Panc1 (cell line): Measurements from ENCODE around the gene TRDMT1. TPM values are rescaled to one million over a fixed set of nuclear protein-coding genes. Genes with fewer than 3 reads are reported as not detected.

Experiments
- ATAC-seq: fragments of 200-7000 bp; cut with Tn5 transposase; 2 replicates; pipeline ENCODE4 v1.9.1; 2020; ENCODE audit warnings: mild to moderate bottlenecking, moderate library complexity
- BruUV-seq: library from RNA; stranded (reverse); fragments of 400-500 nt; replicated peaks from 2 replicates; lab custom pipeline; 2021; lab: Mats Ljungman, UMichigan
- CTCF ChIA-PET: fragments of 300-600 bp; sonication (Branson Sonifier 250); formaldehyde crosslinking; loops from one replicate; lab custom pipeline; 2022; ENCODE audit warnings: antibody characterized with exemption; lab: Charles Lee
- POLR2A ChIA-PET: fragments of 300-600 bp; sonication (Branson Sonifier 250); formaldehyde crosslinking; loops from one replicate; lab custom pipeline; 2022; ENCODE audit warnings: antibody characterized with exemption; lab: Charles Lee
- DNase-seq: peaks from one replicate; pipeline ENCODE4 v3.0.0-alpha.2; 2010; ENCODE audit warnings: low read depth, low spot score
- H3K27ac ChIP-seq: 2 replicates; pipeline ENCODE4 v1.5.1; 2011; ENCODE audit warnings: mild to moderate bottlenecking, low read length, inconsistent platforms
- H3K27me3 ChIP-seq: fragments of 200-500 bp; sonication (Bioruptor generic); 2 replicates; pipeline ENCODE4 v1.6.0; 2014; ENCODE audit warnings: low read length, inconsistent platforms; ENCODE audit not compliant: control insufficient read depth, insufficient read depth
- H3K36me3 ChIP-seq: fragments of 200-500 bp; sonication (Bioruptor generic); 2 replicates; pipeline ENCODE4 v1.5.1; 2014; ENCODE audit warnings: inconsistent platforms, mild to moderate bottlenecking, low read length, moderate library complexity; ENCODE audit not compliant: control insufficient read depth, insufficient read depth
- H3K4me1 ChIP-seq: 2 replicates; pipeline ENCODE4 v1.5.1; 2011; ENCODE audit warnings: inconsistent platforms, mild to moderate bottlenecking, low read length, moderate library complexity; ENCODE audit not compliant: control insufficient read depth, insufficient read depth
- H3K4me3 ChIP-seq, 2 experiments: 2 replicates each; pipeline ENCODE4 v1.5.1; 2011 to 2012; ENCODE audit warnings: low read depth in 2 of 2, low read length in 2 of 2, mild to moderate bottlenecking in 2 of 2, inconsistent platforms in 1 of 2, moderate library complexity in 1 of 2
- H3K9me3 ChIP-seq: fragments of 200-500 bp; sonication (Bioruptor generic); 2 replicates; pipeline ENCODE4 v1.5.1; 2014; ENCODE audit warnings: low read depth, mild to moderate bottlenecking, inconsistent platforms, low read length, moderate library complexity; ENCODE audit not compliant: control insufficient read depth, insufficient read depth
- POLR2AphosphoS5 ChIP-seq: IDR thresholded peaks from 2 replicates; pipeline ENCODE4 v1.6.1; 2012; ENCODE audit warnings: mild to moderate bottlenecking, low read depth, low read length, moderate library complexity
- SIN3A ChIP-seq: IDR thresholded peaks from 2 replicates; pipeline ENCODE4 v1.6.1; 2012; ENCODE audit warnings: low read depth, mild to moderate bottlenecking, low read length, moderate library complexity, borderline replicate concordance; ENCODE audit not compliant: insufficient read depth
- TCF7L2 ChIP-seq: IDR thresholded peaks from 2 replicates; pipeline ENCODE4 v1.6.1; 2011; ENCODE audit warnings: mild to moderate bottlenecking, low read depth, low read length, inconsistent platforms
- in situ Hi-C: cut with HindIII; loops from 2 replicates; pipeline ENCODE4 v1.10.0; 2016; ENCODE audit warnings: low sequenced_read_pairs, low pct_unique_long_range_greater_than_20kb
- intact Hi-C: fragments of 100-400 bp; cut with micrococcal nuclease; formaldehyde crosslinking; loops from one replicate; pipeline ENCODE4 v1.10.0; 2022; ENCODE audit not compliant: unreplicated experiment
- total RNA-seq: library from RNA; stranded (reverse); gene quantifications from one replicate; pipeline ENCODE4 v1.2.1, GENCODE V29; 2021; ENCODE audit not compliant: unreplicated experiment
- TF ChIP-seq, protein P1 (sequence below): fragments of 450-650 bp; IDR thresholded peaks from 2 replicates; pipeline ENCODE4 v1.5.1; 2017; ENCODE audit warnings: mild to moderate bottlenecking
- TF ChIP-seq, protein P2 (sequence below), 2 experiments: IDR thresholded peaks; 2 replicates each; pipeline ENCODE4 v1.6.1; 2011 to 2012; ENCODE audit warnings: low read depth in 2 of 2, control low read depth in 1 of 2, low read length in 1 of 2, mild to moderate bottlenecking in 1 of 2, moderate library complexity in 1 of 2; ENCODE audit not compliant: insufficient read depth in 1 of 2

TRDMT1 gene
- total RNA-seq, 1 experiment from 2014 or later: 7.6 TPM

DNA sequence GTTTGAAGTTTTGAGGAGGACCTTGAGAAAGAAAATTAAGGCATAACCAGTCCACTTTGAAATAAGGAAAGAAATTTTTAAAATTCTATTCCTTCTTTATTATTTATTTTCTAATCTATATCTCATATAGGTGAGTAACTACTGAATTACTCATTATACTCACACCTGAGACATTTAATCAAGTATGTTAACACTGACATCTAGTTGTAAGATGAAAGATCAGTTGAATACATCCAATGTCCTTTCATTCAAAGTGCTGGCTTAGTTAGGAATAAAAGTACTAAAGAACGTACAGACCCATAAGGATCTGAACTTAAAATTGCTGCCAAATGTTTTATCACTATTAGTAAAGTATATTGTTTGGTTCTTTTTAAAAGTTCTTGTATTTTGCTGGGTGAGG lies 23.5 kb downstream of the TRDMT1 start:
- H3K9me3 ChIP-seq: no peaks in the 10 kb centered on the region
- H3K4me1 ChIP-seq: peaks cover 37% of the 10 kb centered on the region
- ChIA-PET CTCF (no interaction called here), POLR2A (no interaction called here)
- DNase-seq (no peak), ATAC-seq (peak; percentile 66)
- H3K4me3 ChIP-seq: no peak overlapping the region
- in situ Hi-C loops (no loop called here), intact Hi-C loops (loop anchor here (10.0 kb wide), 1 partner anchor 113 kb away; no protein-coding TSS in a partner anchor)
- H3K27me3 ChIP-seq: no peaks in the 10 kb centered on the region
- no peaks in the 10 kb centered on the region; the same call in 1 of the 2 replicates for H3K36me3 ChIP-seq
- no peak for TF ChIP-seq POLR2AphosphoS5
- TF ChIP-seq, protein P1, sequence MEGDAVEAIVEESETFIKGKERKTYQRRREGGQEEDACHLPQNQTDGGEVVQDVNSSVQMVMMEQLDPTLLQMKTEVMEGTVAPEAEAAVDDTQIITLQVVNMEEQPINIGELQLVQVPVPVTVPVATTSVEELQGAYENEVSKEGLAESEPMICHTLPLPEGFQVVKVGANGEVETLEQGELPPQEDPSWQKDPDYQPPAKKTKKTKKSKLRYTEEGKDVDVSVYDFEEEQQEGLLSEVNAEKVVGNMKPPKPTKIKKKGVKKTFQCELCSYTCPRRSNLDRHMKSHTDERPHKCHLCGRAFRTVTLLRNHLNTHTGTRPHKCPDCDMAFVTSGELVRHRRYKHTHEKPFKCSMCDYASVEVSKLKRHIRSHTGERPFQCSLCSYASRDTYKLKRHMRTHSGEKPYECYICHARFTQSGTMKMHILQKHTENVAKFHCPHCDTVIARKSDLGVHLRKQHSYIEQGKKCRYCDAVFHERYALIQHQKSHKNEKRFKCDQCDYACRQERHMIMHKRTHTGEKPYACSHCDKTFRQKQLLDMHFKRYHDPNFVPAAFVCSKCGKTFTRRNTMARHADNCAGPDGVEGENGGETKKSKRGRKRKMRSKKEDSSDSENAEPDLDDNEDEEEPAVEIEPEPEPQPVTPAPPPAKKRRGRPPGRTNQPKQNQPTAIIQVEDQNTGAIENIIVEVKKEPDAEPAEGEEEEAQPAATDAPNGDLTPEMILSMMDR: peak; percentile 24; the same call in 1 of the 2 replicates
- BruUV-seq: no TSS peak
- H3K27ac ChIP-seq: peak overlapping the region; percentile 80

DNA sequence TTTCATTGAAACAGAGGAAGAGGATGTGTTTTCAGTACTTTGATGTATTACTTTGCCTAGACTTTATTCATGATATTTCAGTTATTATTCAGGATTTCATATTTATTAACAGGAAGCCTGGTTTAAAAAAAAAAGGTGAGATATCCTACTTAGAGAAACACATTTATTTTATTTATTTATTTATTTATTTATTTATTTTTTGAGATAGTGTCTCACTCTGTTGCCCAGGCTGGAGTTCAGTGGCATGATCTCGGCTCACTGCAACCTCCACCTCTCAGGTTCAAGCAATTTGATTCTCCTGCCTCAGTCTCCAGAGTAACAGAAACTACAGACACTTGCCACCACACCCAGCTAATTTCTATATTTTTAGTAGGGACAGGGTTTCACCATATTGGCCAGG lies 24.5 kb downstream of the TRDMT1 start:
- CTCF ChIA-PET: no interaction called here
- no peaks in the 10 kb centered on the region for H3K27me3 ChIP-seq
- in situ Hi-C loops (no loop called here), intact Hi-C loops (loop anchor here (10.0 kb wide), 1 partner anchor 112 kb away; no protein-coding TSS in a partner anchor)
- no peaks in the 10 kb centered on the region for H3K9me3 ChIP-seq
- no peak overlapping the region for H3K4me3 ChIP-seq
- BruUV-seq: no TSS peak
- peak overlapping the region; percentile 93 for H3K27ac ChIP-seq
- POLR2A ChIA-PET: no interaction called here
- TF ChIP-seq TCF7L2 (no peak), SIN3A (no peak)
- no peaks in the 10 kb centered on the region; the same call in 1 of the 2 replicates for H3K36me3 ChIP-seq
- DNase-seq (no peak), ATAC-seq (no peak)
- peaks cover 37% of the 10 kb centered on the region for H3K4me1 ChIP-seq

DNA sequence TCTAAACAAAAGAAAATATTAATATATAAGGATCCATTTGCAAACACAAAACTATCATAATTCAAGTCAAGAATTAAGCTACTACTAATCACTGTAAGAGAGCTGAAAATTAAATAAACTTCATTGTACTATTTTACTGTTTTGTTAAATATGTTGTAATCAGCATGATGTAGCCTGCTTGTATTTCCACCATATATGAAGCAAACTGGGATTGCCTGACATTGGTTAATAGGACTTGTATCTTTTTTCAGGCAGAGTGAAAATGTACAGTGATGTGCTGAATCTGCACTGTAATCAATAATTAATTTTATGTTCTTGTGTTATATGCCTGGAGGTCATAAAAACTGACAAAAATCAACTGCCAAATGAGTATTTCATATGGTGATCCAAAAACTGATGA lies 25.4 kb downstream of the TRDMT1 start:
- no peaks in the 10 kb centered on the region for H3K27me3 ChIP-seq
- ChIA-PET POLR2A (no interaction called here), CTCF (no interaction called here)
- intact Hi-C loops (loop anchor here (10.0 kb wide), 1 partner anchor 111 kb away; no protein-coding TSS in a partner anchor), in situ Hi-C loops (no loop called here)
- no peaks in the 10 kb centered on the region; the same call in 1 of the 2 replicates for H3K36me3 ChIP-seq
- peak overlapping the region; percentile 93 for H3K27ac ChIP-seq
- H3K4me1 ChIP-seq: peaks cover 37% of the 10 kb centered on the region
- no peak overlapping the region for H3K4me3 ChIP-seq
- ATAC-seq (no peak), DNase-seq (no peak)
- no TSS peak for BruUV-seq
- TF ChIP-seq, protein P2, sequence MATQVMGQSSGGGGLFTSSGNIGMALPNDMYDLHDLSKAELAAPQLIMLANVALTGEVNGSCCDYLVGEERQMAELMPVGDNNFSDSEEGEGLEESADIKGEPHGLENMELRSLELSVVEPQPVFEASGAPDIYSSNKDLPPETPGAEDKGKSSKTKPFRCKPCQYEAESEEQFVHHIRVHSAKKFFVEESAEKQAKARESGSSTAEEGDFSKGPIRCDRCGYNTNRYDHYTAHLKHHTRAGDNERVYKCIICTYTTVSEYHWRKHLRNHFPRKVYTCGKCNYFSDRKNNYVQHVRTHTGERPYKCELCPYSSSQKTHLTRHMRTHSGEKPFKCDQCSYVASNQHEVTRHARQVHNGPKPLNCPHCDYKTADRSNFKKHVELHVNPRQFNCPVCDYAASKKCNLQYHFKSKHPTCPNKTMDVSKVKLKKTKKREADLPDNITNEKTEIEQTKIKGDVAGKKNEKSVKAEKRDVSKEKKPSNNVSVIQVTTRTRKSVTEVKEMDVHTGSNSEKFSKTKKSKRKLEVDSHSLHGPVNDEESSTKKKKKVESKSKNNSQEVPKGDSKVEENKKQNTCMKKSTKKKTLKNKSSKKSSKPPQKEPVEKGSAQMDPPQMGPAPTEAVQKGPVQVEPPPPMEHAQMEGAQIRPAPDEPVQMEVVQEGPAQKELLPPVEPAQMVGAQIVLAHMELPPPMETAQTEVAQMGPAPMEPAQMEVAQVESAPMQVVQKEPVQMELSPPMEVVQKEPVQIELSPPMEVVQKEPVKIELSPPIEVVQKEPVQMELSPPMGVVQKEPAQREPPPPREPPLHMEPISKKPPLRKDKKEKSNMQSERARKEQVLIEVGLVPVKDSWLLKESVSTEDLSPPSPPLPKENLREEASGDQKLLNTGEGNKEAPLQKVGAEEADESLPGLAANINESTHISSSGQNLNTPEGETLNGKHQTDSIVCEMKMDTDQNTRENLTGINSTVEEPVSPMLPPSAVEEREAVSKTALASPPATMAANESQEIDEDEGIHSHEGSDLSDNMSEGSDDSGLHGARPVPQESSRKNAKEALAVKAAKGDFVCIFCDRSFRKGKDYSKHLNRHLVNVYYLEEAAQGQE (IDR thresholded peaks at IDR 0.05; ENCODE audit: insufficient read depth in 1 of 2, low read depth in 2 of 2, low read length in 1 of 2): no peak
- TF ChIP-seq POLR2AphosphoS5 (no peak), TCF7L2 (no peak), SIN3A (no peak)
- TF ChIP-seq, protein P1: no peak
- no peaks in the 10 kb centered on the region for H3K9me3 ChIP-seq
